HG02885 (cell line): ENCODE data around the gene AQP7.
"Not testable (repeated sequence)": the region's sequence is repeated elsewhere in the genome, so short reads cannot be mapped to it uniquely, and the experiment has no call there.

Source experiments
- ATAC-seq: cut with Tn5 transposase; IDR thresholded peaks from one replicate; pipeline ENCODE4 v1.9.1; 2021; ENCODE audit warnings: mild to moderate bottlenecking; ENCODE audit not compliant: unreplicated experiment, poor library complexity

The AQP7 gene

DNA sequence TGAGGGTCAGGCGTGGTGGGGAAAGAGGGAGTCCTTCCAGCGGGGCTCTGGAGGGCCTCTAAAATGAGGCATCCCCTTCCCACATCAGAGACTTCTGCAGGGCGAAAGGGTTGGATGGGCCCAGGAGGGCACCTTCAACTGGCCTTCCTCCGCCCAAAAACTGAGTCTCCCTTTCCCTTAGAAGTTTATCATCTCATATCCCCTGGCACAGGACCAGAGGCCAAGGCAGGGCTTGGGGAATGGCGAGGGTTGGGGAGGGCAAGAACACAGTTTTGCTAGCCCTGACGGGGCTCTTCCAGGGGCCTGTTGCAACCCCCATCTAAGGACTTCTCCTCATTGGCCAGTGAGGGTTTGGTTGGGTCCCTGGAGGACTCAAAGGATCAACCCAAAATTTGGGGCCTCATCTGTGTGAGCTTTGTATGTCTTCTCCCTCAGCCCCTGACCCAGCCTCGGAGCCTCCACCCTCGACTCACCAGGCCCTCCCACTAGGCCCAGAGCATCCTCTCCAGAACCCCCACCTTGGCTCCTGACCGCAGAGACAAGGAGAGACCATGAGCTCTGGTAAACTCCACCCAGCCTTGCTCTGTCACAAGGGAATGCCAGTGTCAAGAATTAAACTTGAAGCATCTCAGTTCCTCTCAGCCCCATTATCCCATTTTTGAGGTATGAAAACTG is 24.1 kb downstream of the AQP7 start:
- ATAC-seq: no peak

- no peak for ATAC-seq
Measured at GRCh38 chr9:33377089-33377715, 25.2 kb downstream of the AQP7 start.

DNA sequence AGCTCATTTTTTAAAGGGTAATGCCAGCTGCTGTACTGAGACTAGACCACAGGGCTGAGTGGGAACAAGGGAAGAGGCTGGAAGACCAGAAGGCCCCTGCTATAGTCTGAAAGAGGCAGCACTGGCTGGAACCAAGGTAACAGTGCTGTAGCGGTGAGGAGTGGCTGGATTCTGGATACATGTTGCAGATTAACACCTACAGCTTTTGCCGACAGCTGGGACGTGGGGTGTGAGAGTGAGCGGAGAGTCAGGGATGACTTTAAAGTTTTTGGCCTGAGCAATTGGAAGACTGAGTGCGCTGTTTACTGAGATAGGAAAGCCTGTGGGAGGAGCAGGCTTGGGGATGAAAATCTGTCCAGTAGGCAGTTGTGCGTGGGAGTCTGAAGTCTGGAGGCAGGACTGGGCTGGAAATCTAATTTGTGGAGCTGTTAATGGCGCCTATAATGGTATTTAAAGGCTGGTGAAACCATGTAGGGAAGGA is 26.5 kb downstream of the AQP7 start:
- ATAC-seq: no peak

GRCh38 chr9:33375238-33375840 is 27.0 kb downstream of the AQP7 start:
- ATAC-seq: no peak

GRCh38 chr9:33374634-33375237 is 27.6 kb downstream of the AQP7 start:
- ATAC-seq: peak; percentile 72

DNA sequence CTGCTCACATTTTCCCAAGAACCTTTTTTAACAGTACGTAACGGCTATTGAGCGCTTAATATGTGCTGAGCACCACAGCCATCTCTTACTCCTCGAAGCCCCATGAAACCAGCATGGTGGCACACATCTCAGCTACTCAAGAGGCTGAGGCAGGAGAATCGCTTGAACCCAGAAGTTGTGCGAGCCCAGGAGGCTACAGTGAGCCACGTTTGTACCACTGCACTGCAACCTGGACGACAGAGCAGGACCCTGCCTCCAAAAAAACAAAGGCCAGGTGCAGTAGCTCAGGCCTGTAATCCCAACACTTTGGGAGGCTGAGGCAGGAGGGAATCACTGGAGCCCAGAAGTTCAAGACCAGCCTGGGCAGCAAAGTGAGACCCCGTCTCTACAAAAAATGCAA is 28.2 kb downstream of the AQP7 start:
- no peak for ATAC-seq

DNA sequence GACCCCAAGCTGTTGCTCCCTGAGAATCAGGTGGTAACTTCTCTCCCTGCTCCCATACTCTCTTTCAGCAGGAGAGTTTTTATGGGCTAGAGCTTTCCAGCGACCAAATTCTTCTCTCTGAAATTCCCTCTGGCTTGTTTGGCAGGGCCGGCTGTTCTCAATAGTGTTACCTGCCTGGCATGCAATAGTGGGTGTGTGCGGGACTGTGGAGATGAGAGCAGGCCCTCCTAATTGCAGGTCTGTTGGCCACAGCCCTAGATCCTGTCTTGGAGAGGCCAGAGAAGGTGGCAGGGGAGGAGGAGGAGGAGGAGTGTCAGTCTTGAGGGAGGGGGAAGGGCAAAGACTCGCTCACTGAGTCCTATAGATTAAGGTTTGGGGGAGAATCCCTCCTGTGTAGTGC is 29.5 kb downstream of the AQP7 start:
- no peak for ATAC-seq

- ATAC-seq: no peak
Measured at GRCh38 chr9:33366979-33367480, 35.3 kb downstream of the AQP7 start.

GRCh38 chr9:33364814-33365213 is 37.6 kb downstream of the AQP7 start:
- not testable (repeated sequence) for ATAC-seq

DNA sequence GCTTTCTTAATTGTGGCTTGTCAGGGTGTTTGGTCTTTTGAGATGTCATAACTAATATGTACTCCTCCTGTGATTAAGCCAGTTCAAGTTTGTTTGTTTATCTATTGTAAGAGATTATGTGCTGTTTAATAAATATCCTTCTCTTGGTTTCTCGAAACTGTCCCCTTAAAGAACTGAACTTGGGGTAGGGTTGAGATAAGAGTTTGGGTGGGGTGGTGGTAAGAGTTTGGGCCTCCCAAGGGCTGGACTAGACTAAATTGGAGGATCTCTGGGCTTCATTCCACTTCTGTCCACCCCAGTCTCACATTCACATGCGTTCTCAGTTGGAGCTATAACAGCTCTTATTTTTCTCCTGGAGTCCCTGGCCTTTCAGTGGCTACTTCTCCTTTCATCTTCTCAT is 38.2 kb downstream of the AQP7 start:
- ATAC-seq: no peak

- ATAC-seq: not testable (repeated sequence)
Measured at GRCh38 chr9:33358641-33359040, 43.7 kb downstream of the AQP7 start.

DNA sequence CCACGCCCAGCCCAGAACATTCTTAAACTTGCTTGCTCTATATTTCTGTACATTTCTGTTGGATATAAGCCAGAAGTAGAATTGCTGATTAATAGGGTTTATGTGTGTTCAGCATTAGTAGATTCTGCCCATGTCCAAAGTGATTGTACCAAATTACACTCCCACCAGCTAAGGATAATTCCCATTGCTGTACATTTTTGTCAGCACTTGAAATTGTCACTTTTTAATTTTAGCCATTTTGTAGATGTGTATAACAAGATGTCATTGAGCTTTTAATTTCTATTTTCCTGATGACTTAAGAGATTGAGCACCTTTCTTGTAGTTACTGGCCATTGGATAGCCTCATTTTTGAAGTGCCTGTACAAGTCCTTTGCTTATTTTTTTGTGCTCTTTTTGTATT is 46.4 kb downstream of the AQP7 start:
- no peak for ATAC-seq

GRCh38 chr9:33354651-33355211 is 47.6 kb downstream of the AQP7 start:
- ATAC-seq: no peak

- ATAC-seq: no peak
Measured at GRCh38 chr9:33351547-33351946, 50.8 kb downstream of the AQP7 start.

DNA sequence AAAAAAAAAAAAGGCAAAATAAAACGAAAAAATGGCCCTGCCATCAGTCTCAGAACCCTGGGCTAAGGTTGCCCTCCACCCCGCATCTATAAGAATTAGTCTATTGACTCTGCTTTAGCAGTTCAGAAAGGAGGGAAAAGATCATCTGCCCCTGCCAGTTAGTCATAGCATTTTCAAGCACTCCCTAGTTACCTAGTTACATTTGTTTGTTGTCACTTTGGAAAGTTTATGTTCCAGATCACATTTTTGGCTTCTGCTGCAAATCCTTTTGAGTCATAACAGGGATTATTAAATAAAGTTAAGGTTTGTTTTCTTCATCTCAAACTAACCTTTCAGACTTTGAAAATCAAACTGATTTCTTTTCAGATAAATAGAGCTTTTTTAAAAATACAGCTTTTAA is 52.1 kb downstream of the AQP7 start:
- ATAC-seq: no peak

DNA sequence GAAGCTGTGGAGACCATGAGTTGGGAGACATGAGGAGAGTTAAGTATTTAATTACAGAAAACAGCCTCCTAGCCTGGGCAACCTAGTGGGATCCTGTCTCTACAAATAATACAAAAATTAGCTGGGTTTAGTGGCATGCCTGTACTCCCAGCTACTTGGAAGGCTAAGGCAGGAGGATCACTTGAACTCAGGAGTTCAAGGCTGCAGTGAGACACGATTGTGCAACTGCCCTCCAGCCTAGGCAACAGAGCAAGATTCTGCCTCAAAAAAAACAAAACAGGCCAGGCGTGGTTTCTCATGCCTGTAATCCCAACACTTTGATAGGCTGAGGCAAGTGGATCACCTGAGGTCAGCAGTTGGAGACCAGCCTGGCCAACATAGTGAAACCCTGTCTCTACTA is 52.6 kb downstream of the AQP7 start:
- no peak for ATAC-seq

DNA sequence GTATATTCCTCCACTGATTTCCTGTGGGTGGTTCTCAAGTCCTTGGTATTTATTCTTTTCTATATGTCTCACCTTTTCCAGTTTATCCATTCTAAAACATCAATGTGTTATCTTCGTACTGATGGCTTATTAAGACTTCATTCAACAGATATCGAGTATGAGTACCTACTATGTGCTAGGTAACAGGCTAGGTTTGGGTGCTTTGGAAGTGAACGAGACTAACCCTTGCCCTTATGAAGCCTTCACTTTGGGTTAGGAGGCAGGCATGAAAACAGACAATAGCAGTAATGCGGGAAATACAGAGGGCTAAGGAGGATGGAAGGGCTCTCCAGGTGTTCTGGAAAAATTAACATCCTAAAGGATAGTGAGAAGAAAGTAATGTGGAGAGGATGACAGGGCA is 53.4 kb downstream of the AQP7 start:
- ATAC-seq: no peak

- ATAC-seq: no peak
Measured at GRCh38 chr9:33346564-33346963, 55.8 kb downstream of the AQP7 start.

GRCh38 chr9:33344145-33344544 is 58.2 kb downstream of the AQP7 start:
- ATAC-seq: no peak

- no peak for ATAC-seq
Measured at GRCh38 chr9:33341182-33341581, 61.2 kb downstream of the AQP7 start.

DNA sequence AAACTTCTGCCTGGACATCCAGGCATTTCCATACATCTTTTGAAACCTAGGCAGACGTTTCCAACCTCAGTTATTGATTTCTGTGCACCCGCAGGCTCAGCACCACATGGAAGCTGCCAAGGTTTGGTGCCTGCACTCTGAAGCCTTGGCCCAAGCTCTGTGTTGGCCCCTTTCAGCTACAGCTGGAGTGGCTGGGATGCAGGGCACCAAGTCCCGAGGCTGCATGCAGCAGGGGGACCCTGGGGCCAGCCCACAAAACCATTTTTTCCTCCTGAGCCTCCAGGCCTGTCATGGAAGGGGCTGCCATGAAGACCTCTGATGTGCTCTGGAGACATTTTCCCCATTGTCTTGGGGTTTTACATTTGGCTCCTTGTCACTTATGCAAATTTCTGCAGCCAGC is 62.2 kb downstream of the AQP7 start:
- ATAC-seq: no peak
